SK-N-SH (cell line): ENCODE data around the gene DDX41. TPM values are rescaled to one million over a fixed set of nuclear protein-coding genes. Genes with fewer than 3 reads are reported as not detected.

Experiments used
- CTCF ChIA-PET: fragments of 300-600, 350-600 bp; formaldehyde crosslinking; extraction: SDS; loops from one replicate; lab custom pipeline; 2021; lab: Yijun Ruan, JAX
- POLR2A ChIA-PET: fragments of 350-600 bp; sonication (Branson Sonifier 250); formaldehyde crosslinking; extraction: SDS; loops from one replicate; lab custom pipeline; 2020; ENCODE audit warnings: antibody characterized with exemption, inconsistent platforms; lab: Yijun Ruan, JAX
- DNase-seq: peaks from one replicate; pipeline ENCODE4 v3.0.0; 2012
- H2AFZ ChIP-seq: fragments of 200-600 bp; sonication (generic); 2 replicates; pipeline ENCODE4 v1.8.1; 2016; ENCODE audit warnings: antibody characterized with exemption, mild to moderate bottlenecking, low read depth
- H3F3A ChIP-seq: fragments of 200-600 bp; sonication (generic); replicated peaks from 2 replicates; pipeline ENCODE3; 2016; ENCODE audit warnings: antibody characterized with exemption, mild to moderate bottlenecking; ENCODE audit not compliant: insufficient read depth
- H3K27ac ChIP-seq, 2 experiments: fragments of 200-500 bp in 1 of 2; fragments of 200-600 bp in 1 of 2; sonication (Bioruptor generic) in 1 of 2; sonication (generic), shearing (Covaris generic) in 1 of 2; 2 replicates each; pipeline versions ENCODE4 v1.5.1 to v1.6.1; 2014 to 2016; ENCODE audit warnings: low read depth in 2 of 2, inconsistent platforms in 1 of 2, low read length in 1 of 2, mild to moderate bottlenecking in 1 of 2, mixed read lengths in 1 of 2
- H3K27me3 ChIP-seq: fragments of 200-600 bp; sonication (generic), shearing (Covaris generic); 2 replicates; pipeline ENCODE4 v1.6.1; 2016; ENCODE audit warnings: mixed run types; ENCODE audit not compliant: insufficient read depth
- H3K36me3 ChIP-seq, 2 experiments: fragments of 200-500 bp in 1 of 2; fragments of 200-600 bp in 1 of 2; sonication (Bioruptor generic) in 1 of 2; sonication (generic) in 1 of 2; replicated peaks in 1 of 2; 2 replicates each; pipeline versions ENCODE3 to v1.5.1; 2014 to 2016; ENCODE audit warnings: low read length in 1 of 2, mild to moderate bottlenecking in 1 of 2; ENCODE audit not compliant: insufficient read depth in 2 of 2, control insufficient read depth in 1 of 2
- H3K4me1 ChIP-seq, 2 experiments: fragments of 200-500 bp in 1 of 2; fragments of 200-600 bp in 1 of 2; sonication (Bioruptor generic) in 1 of 2; sonication (generic), shearing (Covaris generic) in 1 of 2; 2 replicates each; pipeline versions ENCODE4 v1.5.1 to v1.6.1; 2014 to 2016; ENCODE audit warnings: low read depth in 1 of 2, low read length in 1 of 2, mixed run types in 1 of 2; ENCODE audit not compliant: insufficient read depth in 2 of 2, control insufficient read depth in 1 of 2
- H3K4me2 ChIP-seq: fragments of 200-600 bp; sonication (generic), shearing (Covaris generic); 2 replicates; pipeline ENCODE4 v1.6.1; 2017; ENCODE audit warnings: mixed run types
- H3K4me3 ChIP-seq, 2 experiments: fragments of 200-500 bp in 1 of 2; fragments of 200-600 bp in 1 of 2; sonication (Bioruptor generic) in 1 of 2; sonication (generic), shearing (Covaris generic) in 1 of 2; 2 replicates each; pipeline versions ENCODE4 v1.5.1 to v1.8.1; 2014 to 2016; ENCODE audit warnings: low read depth in 2 of 2, inconsistent platforms in 1 of 2, low read length in 1 of 2, mild to moderate bottlenecking in 1 of 2, mixed read lengths in 1 of 2, moderate library complexity in 1 of 2
- H3K79me2 ChIP-seq: fragments of 200-600 bp; sonication (generic); 2 replicates; pipeline ENCODE4 v1.8.1; 2017; ENCODE audit warnings: mild to moderate bottlenecking; ENCODE audit not compliant: insufficient read depth
- H3K9ac ChIP-seq: fragments of 200-600 bp; sonication (generic); 2 replicates; pipeline ENCODE4 v1.6.1; 2017; ENCODE audit warnings: mixed run types
- H3K9me2 ChIP-seq: fragments of 200-600 bp; sonication (generic); 2 replicates; pipeline ENCODE4 v1.6.1; 2017; ENCODE audit warnings: mixed run types
- H3K9me3 ChIP-seq: fragments of 200-600 bp; sonication (generic); 2 replicates; pipeline ENCODE4 v1.6.1; 2017; ENCODE audit warnings: mixed run types, mild to moderate bottlenecking, moderate library complexity
- H4K20me1 ChIP-seq: fragments of 200-600 bp; sonication (generic); 2 replicates; pipeline ENCODE4 v1.6.1; 2017; ENCODE audit warnings: mild to moderate bottlenecking, mixed run types; ENCODE audit not compliant: insufficient read depth
- CHD2 ChIP-seq: fragments of 150-350 bp; IDR thresholded peaks from 2 replicates; pipeline ENCODE4 v1.6.1; 2018; ENCODE audit warnings: low read length; ENCODE audit not compliant: partially characterized antibody
- EP300 ChIP-seq, 2 experiments: IDR thresholded peaks; 2 replicates each; pipeline versions ENCODE4 v1.4.0 to v1.6.1; 2012; ENCODE audit warnings: borderline replicate concordance in 1 of 2, low read depth in 1 of 2, low read length in 1 of 2
- FOSL2 ChIP-seq: IDR thresholded peaks from 2 replicates; pipeline ENCODE4 v1.4.0; 2012; ENCODE audit warnings: low read depth, mild to moderate bottlenecking, moderate library complexity, borderline replicate concordance
- FOXJ3 ChIP-seq: sonication (generic); formaldehyde crosslinking; IDR thresholded peaks from 2 replicates; pipeline ENCODE4 v1.5.1; 2020; ENCODE audit warnings: mild to moderate bottlenecking, missing genetic modification reagents
- GATA2 ChIP-seq: sonication (generic); formaldehyde crosslinking; IDR thresholded peaks from 2 replicates; pipeline ENCODE4 v1.5.0; 2020; ENCODE audit warnings: mild to moderate bottlenecking, missing genetic modification reagents
- JUND ChIP-seq: IDR thresholded peaks from 2 replicates; pipeline ENCODE4 v1.4.0; 2012
- MEF2A ChIP-seq: IDR thresholded peaks from 2 replicates; pipeline ENCODE4 v1.4.0; 2012; ENCODE audit warnings: low read depth, borderline replicate concordance
- NRF1 ChIP-seq: IDR thresholded peaks from 2 replicates; pipeline ENCODE4 v1.6.1; 2012; ENCODE audit warnings: low read depth, mild to moderate bottlenecking, low read length
- RCOR1 ChIP-seq: fragments of 150-350 bp; IDR thresholded peaks from 2 replicates; pipeline ENCODE4 v1.6.1; 2017; ENCODE audit warnings: antibody characterized with exemption, low read length
- RFX5 ChIP-seq: IDR thresholded peaks from 2 replicates; pipeline ENCODE4 v1.6.1; 2012; ENCODE audit warnings: mild to moderate bottlenecking, improper control_type of control experiment, low read length
- RXRA ChIP-seq: IDR thresholded peaks from 2 replicates; pipeline ENCODE4 v1.4.0; 2012; ENCODE audit warnings: low read depth, mild to moderate bottlenecking, borderline replicate concordance
- TAF1 ChIP-seq: IDR thresholded peaks from 2 replicates; pipeline ENCODE4 v1.6.1; 2012; ENCODE audit warnings: low read depth, mild to moderate bottlenecking, low read length, moderate library complexity, borderline replicate concordance
- TEAD4 ChIP-seq: IDR thresholded peaks from 2 replicates; pipeline ENCODE4 v1.4.0; 2012; ENCODE audit warnings: mild to moderate bottlenecking, borderline replicate concordance; ENCODE audit not compliant: insufficient read depth
- WGBS: methylation state at CpG from one replicate; pipeline ENCODE4 v1.1.6; 2017; ENCODE audit warnings: low lambda C conversion rate; 5-methylcytosine and 5-hydroxymethylcytosine counted together
- polyA plus RNA-seq, 3 experiments: library from polyadenylated mRNA; depleted of rRNA; stranded (reverse); fragments of >200 nt; gene quantifications; 2 replicates each; pipeline ENCODE4 v1.2.3, GENCODE V29; 2012
- TF ChIP-seq, protein P1 (sequence below): IDR thresholded peaks from 2 replicates; pipeline ENCODE4 v1.4.0; 2012; ENCODE audit warnings: low read depth, borderline replicate concordance
- TF ChIP-seq, protein P2 (sequence below): fragments of 150-350 bp; IDR thresholded peaks from 2 replicates; pipeline ENCODE4 v1.6.1; 2017; ENCODE audit warnings: antibody characterized with exemption, low read length, low read depth, borderline replicate concordance
- TF ChIP-seq, protein P3 (sequence below): fragments of 150-350 bp; IDR thresholded peaks from 2 replicates; pipeline ENCODE4 v1.6.1; 2016; ENCODE audit warnings: mild to moderate bottlenecking, low read depth, low read length

DDX41 gene
- polyA plus RNA-seq, 1 of the 3 experiments (the other 2 are of a cell fraction), result 176 TPM

DNA sequence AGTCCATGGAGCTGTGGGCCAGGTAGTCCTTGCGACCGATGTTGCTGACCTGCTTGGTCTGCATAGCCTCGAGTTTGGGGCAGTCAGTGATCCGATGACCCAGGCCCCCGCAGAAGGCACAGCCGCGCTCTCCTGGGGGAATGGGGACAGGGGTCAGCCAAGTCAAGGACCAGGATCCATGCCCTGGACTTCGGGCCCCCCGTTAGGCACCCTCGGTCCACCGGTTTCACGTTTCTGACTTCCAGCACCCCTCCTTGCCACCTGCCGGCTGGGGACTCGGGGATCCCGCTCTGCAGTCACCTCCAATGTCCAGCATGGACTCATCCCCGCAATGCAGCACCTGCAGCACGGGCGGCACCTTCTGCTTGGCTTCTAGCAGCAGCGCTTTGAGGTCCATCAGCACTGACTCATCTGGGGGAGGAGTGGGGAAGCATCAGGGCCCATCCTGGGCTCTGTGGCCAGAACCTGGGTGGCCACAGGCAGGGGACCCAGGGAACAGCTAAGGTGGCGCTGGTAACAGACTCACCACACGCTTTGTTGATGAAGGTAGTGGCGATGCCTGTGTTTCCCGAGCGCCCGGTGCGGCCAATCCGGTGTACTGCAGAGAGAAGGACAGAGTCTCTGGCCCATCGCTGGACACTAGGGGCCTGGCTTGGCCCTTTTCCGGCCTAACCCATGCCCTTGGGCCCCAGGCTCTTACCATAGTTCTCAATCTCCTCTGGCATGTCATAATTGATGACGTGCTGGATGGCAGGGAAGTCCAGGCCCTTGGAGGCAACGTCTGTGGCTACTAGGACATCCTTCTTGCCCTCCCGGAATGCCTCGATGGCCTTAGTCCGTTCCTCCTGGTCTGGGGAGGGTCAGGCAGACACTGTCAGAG is 4.7 kb downstream of the DDX41 start (continued):
- no peak for TF ChIP-seq RFX5

DNA sequence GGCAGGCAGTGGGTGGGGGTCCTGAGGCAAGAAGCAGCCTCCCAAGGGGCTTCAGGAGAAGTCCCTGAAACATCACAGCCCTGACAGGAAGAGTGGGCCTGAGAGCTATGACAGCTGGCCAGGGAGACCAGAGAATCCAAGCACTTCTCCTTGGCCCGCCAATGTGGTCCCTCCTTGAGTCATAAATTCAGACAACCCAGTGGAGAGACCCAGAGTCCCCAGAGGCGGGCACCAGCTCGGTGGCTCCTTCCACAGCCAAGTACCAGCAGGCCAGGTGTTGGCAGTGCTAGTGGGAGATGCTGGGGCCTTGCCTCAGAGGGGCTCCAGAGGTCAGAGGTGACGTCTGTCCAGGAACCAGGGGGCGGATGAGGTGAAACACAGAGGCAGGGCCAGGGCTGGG is 5.6 kb downstream of the DDX41 start:
- H3K4me1 ChIP-seq, result peaks cover 6 to 8% of the 10 kb centered on the region in 2 experiments; a peak in 2 of 4 replicates
- peaks cover 20% of the 10 kb centered on the region for H3K79me2 ChIP-seq
- H3F3A ChIP-seq, result no peaks in the 10 kb centered on the region
- no peaks in the 10 kb centered on the region for H3K9me2 ChIP-seq
- H3K4me2 ChIP-seq, result no peak overlapping the region
- H2AFZ ChIP-seq, result no peak overlapping the region
- H3K9ac ChIP-seq, result no peak overlapping the region
- peaks cover 20 to 55% of the 10 kb centered on the region in 2 experiments for H3K36me3 ChIP-seq
- ChIA-PET POLR2A (interaction anchor here (0.6 kb wide), 1 partner anchor 31 kb away, joined by 6 read pairs; no protein-coding TSS in a partner anchor), CTCF (interaction anchor here (1.8 to 8.8 kb wide), 2 partner anchors 10 to 107 kb away, joined by 6 to 80 read pairs; no protein-coding TSS in a partner anchor)
- H3K27me3 ChIP-seq, result no peaks in the 10 kb centered on the region
- no peaks in the 10 kb centered on the region for H3K9me3 ChIP-seq
- H3K4me3 ChIP-seq, result no peak overlapping the region
- no peak for DNase-seq
- no peaks in the 10 kb centered on the region for H4K20me1 ChIP-seq
- H3K27ac ChIP-seq, result no peak overlapping the region
- TF ChIP-seq FOSL2, result no peak
- no peak for TF ChIP-seq RXRA
- TF ChIP-seq JUND, result no peak
- TF ChIP-seq, protein P1, sequence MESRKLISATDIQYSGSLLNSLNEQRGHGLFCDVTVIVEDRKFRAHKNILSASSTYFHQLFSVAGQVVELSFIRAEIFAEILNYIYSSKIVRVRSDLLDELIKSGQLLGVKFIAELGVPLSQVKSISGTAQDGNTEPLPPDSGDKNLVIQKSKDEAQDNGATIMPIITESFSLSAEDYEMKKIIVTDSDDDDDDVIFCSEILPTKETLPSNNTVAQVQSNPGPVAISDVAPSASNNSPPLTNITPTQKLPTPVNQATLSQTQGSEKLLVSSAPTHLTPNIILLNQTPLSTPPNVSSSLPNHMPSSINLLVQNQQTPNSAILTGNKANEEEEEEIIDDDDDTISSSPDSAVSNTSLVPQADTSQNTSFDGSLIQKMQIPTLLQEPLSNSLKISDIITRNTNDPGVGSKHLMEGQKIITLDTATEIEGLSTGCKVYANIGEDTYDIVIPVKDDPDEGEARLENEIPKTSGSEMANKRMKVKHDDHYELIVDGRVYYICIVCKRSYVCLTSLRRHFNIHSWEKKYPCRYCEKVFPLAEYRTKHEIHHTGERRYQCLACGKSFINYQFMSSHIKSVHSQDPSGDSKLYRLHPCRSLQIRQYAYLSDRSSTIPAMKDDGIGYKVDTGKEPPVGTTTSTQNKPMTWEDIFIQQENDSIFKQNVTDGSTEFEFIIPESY, result no peak
- no peak for TF ChIP-seq EP300 (IDR thresholded peaks at IDR 0.05; ENCODE audit: borderline replicate concordance in 1 of 2, low read depth in 1 of 2, low read length in 1 of 2)
- no peak for TF ChIP-seq NRF1
- TF ChIP-seq TEAD4, result no peak
- no peak for TF ChIP-seq MEF2A
- TF ChIP-seq RCOR1, result no peak
- TF ChIP-seq CHD2, result no peak
- no peak for TF ChIP-seq TAF1
- no peak for TF ChIP-seq GATA2 (CRISPR knock-in tag)
- no peak for TF ChIP-seq FOXJ3 (CRISPR knock-in tag)
- TF ChIP-seq, protein P2, sequence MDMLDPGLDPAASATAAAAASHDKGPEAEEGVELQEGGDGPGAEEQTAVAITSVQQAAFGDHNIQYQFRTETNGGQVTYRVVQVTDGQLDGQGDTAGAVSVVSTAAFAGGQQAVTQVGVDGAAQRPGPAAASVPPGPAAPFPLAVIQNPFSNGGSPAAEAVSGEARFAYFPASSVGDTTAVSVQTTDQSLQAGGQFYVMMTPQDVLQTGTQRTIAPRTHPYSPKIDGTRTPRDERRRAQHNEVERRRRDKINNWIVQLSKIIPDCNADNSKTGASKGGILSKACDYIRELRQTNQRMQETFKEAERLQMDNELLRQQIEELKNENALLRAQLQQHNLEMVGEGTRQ, result no peak
- TF ChIP-seq, protein P3, sequence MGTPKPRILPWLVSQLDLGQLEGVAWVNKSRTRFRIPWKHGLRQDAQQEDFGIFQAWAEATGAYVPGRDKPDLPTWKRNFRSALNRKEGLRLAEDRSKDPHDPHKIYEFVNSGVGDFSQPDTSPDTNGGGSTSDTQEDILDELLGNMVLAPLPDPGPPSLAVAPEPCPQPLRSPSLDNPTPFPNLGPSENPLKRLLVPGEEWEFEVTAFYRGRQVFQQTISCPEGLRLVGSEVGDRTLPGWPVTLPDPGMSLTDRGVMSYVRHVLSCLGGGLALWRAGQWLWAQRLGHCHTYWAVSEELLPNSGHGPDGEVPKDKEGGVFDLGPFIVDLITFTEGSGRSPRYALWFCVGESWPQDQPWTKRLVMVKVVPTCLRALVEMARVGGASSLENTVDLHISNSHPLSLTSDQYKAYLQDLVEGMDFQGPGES, result no peak
- 91% methylated on average over 2 of the region's 5 CpGs for WGBS
